Activated T-cell treated with anti-CD3 and anti-CD28 coated beads, Interleukin-2, amount 50 U/mL, for 4 hours (primary cell): ENCODE measurements around the gene NDE1. TPM values are rescaled to one million over a fixed set of nuclear protein-coding genes. Genes with fewer than 3 reads are reported as not detected.
"Not testable (repeated sequence)": the region's sequence is repeated elsewhere in the genome, so short reads cannot be mapped to it uniquely, and the experiment has no call there.

ENCODE experiments used
- ATAC-seq, 2 donors: fragments of 200-7000 bp; cut with Tn5 transposase; one replicate each; pipeline ENCODE4 v1.10.0; 2021
- DNase-seq: peaks from one replicate; pipeline ENCODE4 v3.0.0-alpha.2; 2020
- H3K27me3 Mint-ChIP-seq: one replicate; pipeline ENCODE4 v1.8.0; 2021; ENCODE audit warnings: low read depth, mixed read lengths
- H3K36me3 Mint-ChIP-seq: one replicate; pipeline ENCODE4 v1.8.0; 2022; ENCODE audit warnings: mixed read lengths; ENCODE audit not compliant: insufficient read depth
- H3K4me1 Mint-ChIP-seq: one replicate; pipeline ENCODE4 v1.8.0; 2021; ENCODE audit warnings: low read depth, mixed read lengths
- H3K4me3 Mint-ChIP-seq: one replicate; pipeline ENCODE4 v1.8.0; 2021; ENCODE audit warnings: mild to moderate bottlenecking, moderate library complexity, mixed read lengths
- H3K9me3 Mint-ChIP-seq: one replicate; pipeline ENCODE4 v1.8.0; 2021; ENCODE audit warnings: mixed read lengths
- total RNA-seq, 3 donors: library from RNA; stranded (reverse); gene quantifications; one replicate each; pipeline ENCODE4 v1.2.1, GENCODE V29; 2021

Gene NDE1
- total RNA-seq, 3 donors from 2014 or later: 60.4 to 69.0 (median 60.5) TPM

DNA sequence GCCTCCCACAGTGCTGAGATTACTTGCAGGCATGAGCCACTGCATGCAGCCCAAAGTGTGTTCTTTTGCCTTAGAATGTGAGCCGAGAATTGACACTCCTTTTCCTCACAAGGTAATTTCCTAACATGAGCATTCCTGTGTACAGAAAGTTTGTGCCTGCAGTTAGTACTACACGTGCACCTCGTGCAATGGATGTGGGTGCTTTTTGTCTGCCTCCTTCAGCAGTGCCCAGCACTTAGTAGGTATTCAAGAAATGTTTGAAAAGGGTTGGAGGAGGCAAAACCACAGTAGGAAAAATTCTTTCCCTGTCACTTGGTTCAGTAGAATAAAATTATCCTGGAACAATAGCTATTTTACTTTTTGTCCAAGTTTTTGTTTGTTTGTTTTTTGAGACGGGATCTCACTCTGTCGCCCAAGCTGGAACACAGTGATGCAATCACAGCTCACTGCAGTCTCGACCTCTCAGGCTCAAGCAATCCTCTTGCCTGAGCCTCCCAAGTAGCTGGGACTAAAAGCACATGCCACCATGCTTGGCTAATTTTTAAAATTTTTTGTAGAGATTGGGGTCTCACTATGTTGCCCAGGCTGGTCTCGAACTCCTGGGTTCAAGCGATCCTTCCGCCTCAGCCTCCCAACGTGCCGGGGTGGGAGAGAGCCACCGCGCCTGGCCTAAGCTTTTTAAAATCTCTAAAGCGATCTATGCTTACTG, 2.4 kb downstream of the NDE1 start:
- no peaks in the 10 kb centered on the region for H3K27me3 Mint-ChIP-seq
- ATAC-seq: no peak
- peaks cover 6% of the 10 kb centered on the region for H3K36me3 Mint-ChIP-seq
- no peaks in the 10 kb centered on the region for H3K9me3 Mint-ChIP-seq
- H3K4me3 Mint-ChIP-seq: peak overlapping the region; percentile 99
- no peak for DNase-seq
- H3K4me1 Mint-ChIP-seq: peaks cover 41% of the 10 kb centered on the region

DNA sequence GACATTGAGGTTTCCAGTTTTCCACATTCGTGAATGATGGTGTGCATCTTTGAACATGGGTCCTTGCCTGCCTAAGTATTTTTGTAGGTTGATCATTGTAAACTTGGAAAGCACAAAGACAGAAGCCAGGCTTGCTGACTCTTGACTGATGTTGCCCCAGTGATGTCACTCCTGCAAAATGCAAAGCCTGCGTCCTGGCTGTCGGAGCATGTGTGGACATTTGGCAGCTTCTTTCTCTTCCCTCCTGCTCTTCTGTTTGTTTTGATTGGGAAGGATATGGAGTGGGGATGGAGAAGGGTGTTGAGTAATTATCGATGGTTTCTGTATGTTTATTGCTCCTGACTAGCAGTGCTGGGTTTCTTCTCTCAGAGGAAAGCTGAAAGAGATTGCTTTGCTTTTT, 3.2 kb downstream of the NDE1 start:
- DNase-seq (no peak), ATAC-seq (no peak)
- H3K27me3 Mint-ChIP-seq: no peaks in the 10 kb centered on the region
- no peaks in the 10 kb centered on the region for H3K9me3 Mint-ChIP-seq
- H3K4me3 Mint-ChIP-seq: peak overlapping the region; percentile 16
- H3K36me3 Mint-ChIP-seq: peaks cover 6% of the 10 kb centered on the region
- peaks cover 48% of the 10 kb centered on the region for H3K4me1 Mint-ChIP-seq

DNA sequence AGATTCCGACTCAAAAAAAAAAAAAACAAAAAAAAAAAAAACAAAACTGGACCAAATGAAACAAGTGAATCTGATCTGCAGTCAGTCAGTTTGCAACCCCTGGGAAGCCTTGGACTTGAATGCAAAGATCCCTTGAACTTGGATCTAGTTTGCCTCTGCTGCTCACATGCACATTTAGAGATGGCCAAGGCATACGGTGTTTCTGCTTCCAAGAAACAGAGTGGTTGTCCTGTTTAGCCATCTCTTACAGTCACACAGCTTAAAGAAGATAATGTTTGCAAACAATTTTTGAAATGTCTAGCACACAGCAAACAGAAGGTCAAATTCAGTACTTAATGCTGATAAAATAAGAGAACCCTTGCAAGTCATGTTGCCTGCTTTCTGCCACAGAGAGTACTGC, 4.5 kb downstream of the NDE1 start:
- Mint-ChIP-seq H3K4me3 (no peak overlapping the region), H3K36me3 (peaks cover 6% of the 10 kb centered on the region), H3K9me3 (no peaks in the 10 kb centered on the region), H3K4me1 (peaks cover 56% of the 10 kb centered on the region), H3K27me3 (no peaks in the 10 kb centered on the region)
- DNase-seq (no peak), ATAC-seq (no peak)

GRCh38 chr16:15655561-15655960, 5.5 kb downstream of the NDE1 start:
- H3K4me3 Mint-ChIP-seq, H3K9me3 Mint-ChIP-seq, DNase-seq, H3K27me3 Mint-ChIP-seq, ATAC-seq, H3K36me3 Mint-ChIP-seq: not testable (repeated sequence)
- peaks cover 65% of the 10 kb centered on the region for H3K4me1 Mint-ChIP-seq

DNA sequence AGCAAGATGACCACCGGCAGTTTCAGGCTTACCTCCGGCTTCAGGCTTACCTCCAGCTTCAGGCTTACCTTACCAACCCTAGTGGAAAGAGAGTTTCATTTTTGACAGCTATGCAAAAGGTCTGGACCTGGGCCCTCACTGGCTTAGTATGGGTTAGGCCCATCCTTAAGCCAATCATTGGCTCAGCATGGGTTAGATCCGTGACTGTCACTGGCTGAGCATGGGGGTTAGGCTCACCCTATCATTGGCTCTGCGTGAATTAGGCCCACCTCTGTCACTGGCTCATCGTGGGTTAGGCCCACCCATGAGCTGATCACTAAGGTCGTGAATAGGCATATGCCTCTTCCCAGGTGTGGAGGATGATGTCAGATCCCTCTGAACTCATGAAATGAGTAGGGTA, 8.1 kb downstream of the NDE1 start:
- Mint-ChIP-seq H3K9me3 (no peaks in the 10 kb centered on the region), H3K4me1 (peaks cover 59% of the 10 kb centered on the region), H3K4me3 (no peak overlapping the region), H3K36me3 (peaks cover 17% of the 10 kb centered on the region), H3K27me3 (no peaks in the 10 kb centered on the region)
- ATAC-seq (no peak), DNase-seq (no peak)

DNA sequence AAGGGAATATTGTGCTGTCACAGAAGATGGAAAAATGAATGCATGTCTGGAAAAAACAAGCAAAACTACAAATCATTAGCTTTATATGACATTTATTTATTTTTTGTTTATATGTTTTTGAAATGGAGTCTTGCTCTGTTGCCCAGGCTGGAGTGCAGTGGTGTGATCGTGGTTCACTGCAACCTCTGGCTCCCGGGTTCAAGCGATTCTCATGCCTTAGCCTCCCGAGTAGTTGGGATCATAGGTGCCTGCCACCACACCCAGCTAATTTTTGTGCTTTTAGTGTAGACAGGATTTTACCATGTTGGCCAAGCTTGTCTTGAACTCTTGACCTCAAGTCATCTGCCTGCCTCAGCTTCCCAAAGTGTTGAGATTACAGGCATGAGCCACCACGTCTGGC, 8.5 kb downstream of the NDE1 start:
- H3K4me1 Mint-ChIP-seq: peaks cover 55% of the 10 kb centered on the region
- peaks cover 15% of the 10 kb centered on the region for H3K36me3 Mint-ChIP-seq
- H3K9me3 Mint-ChIP-seq: no peaks in the 10 kb centered on the region
- ATAC-seq (no peak), DNase-seq (no peak)
- no peaks in the 10 kb centered on the region for H3K27me3 Mint-ChIP-seq
- no peak overlapping the region for H3K4me3 Mint-ChIP-seq

GRCh38 chr16:15660203-15660601, 10.2 kb downstream of the NDE1 start:
- Mint-ChIP-seq H3K9me3 (no peaks in the 10 kb centered on the region), H3K36me3 (peaks cover 15% of the 10 kb centered on the region), H3K4me1 (peaks cover 50% of the 10 kb centered on the region), H3K27me3 (no peaks in the 10 kb centered on the region), H3K4me3 (no peak overlapping the region)
- DNase-seq (no peak), ATAC-seq (no peak)

- ATAC-seq: no peak
- no peak for DNase-seq
- Mint-ChIP-seq H3K27me3 (no peaks in the 10 kb centered on the region), H3K4me1 (peaks cover 17% of the 10 kb centered on the region), H3K4me3 (no peak overlapping the region), H3K36me3 (peaks cover 26% of the 10 kb centered on the region), H3K9me3 (no peaks in the 10 kb centered on the region)
Observed at GRCh38 chr16:15665107-15665506, 15.1 kb downstream of the NDE1 start.

DNA sequence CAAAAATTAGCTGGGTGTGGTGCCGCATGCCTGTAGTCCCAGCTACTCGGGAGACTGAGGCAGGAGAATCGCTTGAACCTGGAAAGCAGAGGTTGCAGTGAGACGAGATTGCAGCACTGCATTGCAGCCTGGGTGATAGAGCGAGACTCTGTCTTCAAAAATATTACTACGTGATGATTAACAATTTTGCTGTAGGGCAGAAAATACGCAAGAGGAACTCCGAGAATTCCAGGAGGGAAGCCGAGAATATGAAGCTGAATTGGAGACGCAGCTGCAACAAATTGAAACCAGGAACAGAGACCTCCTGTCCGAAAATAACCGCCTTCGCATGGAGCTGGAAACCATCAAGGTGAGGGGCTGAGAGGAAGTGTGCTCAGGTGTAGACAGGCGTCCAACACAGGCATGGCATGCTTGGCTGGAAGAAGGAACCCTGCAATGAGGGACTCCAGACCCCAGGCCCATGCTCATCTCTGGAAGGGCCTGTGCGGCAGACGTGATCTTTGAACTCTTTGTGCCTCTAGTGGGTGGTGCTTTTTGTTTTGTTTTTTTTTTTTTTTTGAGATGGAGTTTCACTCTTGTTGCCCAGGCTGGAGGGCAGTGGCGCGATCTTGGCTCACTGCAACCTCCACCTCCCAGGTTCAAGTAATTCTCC, 17.2 kb downstream of the NDE1 start:
- peaks cover 23% of the 10 kb centered on the region for H3K36me3 Mint-ChIP-seq
- no peaks in the 10 kb centered on the region for H3K27me3 Mint-ChIP-seq
- H3K9me3 Mint-ChIP-seq: no peaks in the 10 kb centered on the region
- DNase-seq (no peak), ATAC-seq (no peak)
- H3K4me1 Mint-ChIP-seq: peaks cover 14% of the 10 kb centered on the region
- no peak overlapping the region for H3K4me3 Mint-ChIP-seq

- no peak for ATAC-seq
Observed at GRCh38 chr16:15671530-15672117, 21.6 kb downstream of the NDE1 start.

GRCh38 chr16:15672127-15672513, 22.1 kb downstream of the NDE1 start:
- H3K27me3 Mint-ChIP-seq, H3K4me3 Mint-ChIP-seq, H3K9me3 Mint-ChIP-seq, DNase-seq: not testable (repeated sequence)
- peak; percentile 10 to 35 for ATAC-seq
- Mint-ChIP-seq H3K36me3 (peaks cover 25% of the 10 kb centered on the region), H3K4me1 (peaks cover 47% of the 10 kb centered on the region)

More at GRCh38 chr16:15671530-15672117, 21.6 kb downstream of the NDE1 start:
- Mint-ChIP-seq H3K4me1 (peaks cover 46% of the 10 kb centered on the region), H3K27me3 (no peaks in the 10 kb centered on the region), H3K9me3 (no peaks in the 10 kb centered on the region), H3K4me3 (no peak overlapping the region), H3K36me3 (peaks cover 24% of the 10 kb centered on the region)
- DNase-seq: no peak

DNA sequence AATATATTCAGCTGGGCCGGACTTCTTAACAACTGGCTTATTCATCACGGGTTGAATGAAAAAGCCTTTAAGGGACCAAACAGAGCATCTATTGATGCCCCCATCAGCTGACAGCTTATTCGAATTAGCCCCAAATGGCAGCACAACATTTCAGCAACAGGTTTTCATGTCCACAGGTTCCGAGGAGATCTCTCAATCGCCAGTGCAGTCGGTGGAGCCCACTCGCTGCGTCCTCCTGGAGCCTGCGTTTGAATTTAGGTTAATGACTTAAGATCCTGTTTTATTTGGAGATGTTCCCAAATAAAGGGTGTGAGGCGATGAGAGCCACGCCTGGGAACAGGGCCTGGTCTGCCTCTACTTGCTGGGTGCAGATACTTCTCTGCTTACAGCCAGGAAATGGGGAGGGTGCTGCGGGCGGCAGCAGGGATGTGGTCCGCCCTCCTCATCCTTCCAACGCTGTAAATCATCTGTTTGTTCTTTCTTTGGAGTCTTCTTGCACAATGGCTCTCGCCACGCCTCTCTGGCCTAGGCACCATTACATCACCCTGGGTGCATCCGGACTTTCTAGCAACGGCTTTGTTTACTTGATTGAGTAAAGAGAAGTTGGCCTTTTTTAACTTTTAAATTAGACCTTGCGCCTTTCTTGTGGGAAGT, 22.6 kb downstream of the NDE1 start:
- ATAC-seq (peak; percentile 67 to 81), DNase-seq (peak; percentile 35)
- Mint-ChIP-seq H3K4me1 (peaks cover 47% of the 10 kb centered on the region), H3K27me3 (no peaks in the 10 kb centered on the region), H3K36me3 (peaks cover 23% of the 10 kb centered on the region), H3K4me3 (peak overlapping the region; percentile 22), H3K9me3 (no peaks in the 10 kb centered on the region)

- Mint-ChIP-seq H3K9me3 (no peaks in the 10 kb centered on the region), H3K4me1 (peaks cover 48% of the 10 kb centered on the region), H3K27me3 (no peaks in the 10 kb centered on the region), H3K4me3 (no peak overlapping the region), H3K36me3 (peaks cover 33% of the 10 kb centered on the region)
- ATAC-seq: no peak
- no peak for DNase-seq
Observed at GRCh38 chr16:15674571-15674970, 24.5 kb downstream of the NDE1 start.

GRCh38 chr16:15676506-15676905, 26.5 kb downstream of the NDE1 start:
- no peak for ATAC-seq
- H3K27me3 Mint-ChIP-seq: no peaks in the 10 kb centered on the region
- no peak overlapping the region for H3K4me3 Mint-ChIP-seq
- H3K36me3 Mint-ChIP-seq: peaks cover 35% of the 10 kb centered on the region
- DNase-seq: no peak
- peaks cover 46% of the 10 kb centered on the region for H3K4me1 Mint-ChIP-seq
- no peaks in the 10 kb centered on the region for H3K9me3 Mint-ChIP-seq
